Cardiac muscle cell (in vitro differentiated cells and primary cell): Measurements from ENCODE around the gene EFCAB12. TPM values are rescaled to one million over a fixed set of nuclear protein-coding genes. Genes with fewer than 3 reads are reported as not detected.

ENCODE experiments used
- DNase-seq, 2 donors: peaks; one replicate each; pipeline versions ENCODE4 v3.0.0 to v3.0.0-alpha.2; 2010 to 2017; ENCODE audit warnings: low read depth in 1 of 2, low spot score in 1 of 2
- H3K27ac ChIP-seq: fragments of 200-600 bp; sonication (generic); 2 replicates; pipeline ENCODE4 v1.5.1; 2016
- H3K27me3 ChIP-seq: fragments of 200-600 bp; sonication (generic); 2 replicates; pipeline ENCODE4 v1.6.0; 2016; ENCODE audit warnings: control low read depth
- H3K36me3 ChIP-seq: fragments of 200-600 bp; sonication (generic); 2 replicates; pipeline ENCODE4 v1.5.1; 2016; ENCODE audit warnings: control low read depth
- H3K4me1 ChIP-seq: fragments of 200-600 bp; sonication (generic); 2 replicates; pipeline ENCODE4 v1.8.1; 2017; ENCODE audit warnings: low read depth, mild to moderate bottlenecking, mixed run types
- H3K4me3 ChIP-seq: fragments of 200-600 bp; sonication (generic); 2 replicates; pipeline ENCODE4 v1.5.1; 2016; ENCODE audit warnings: mild to moderate bottlenecking
- H3K9me3 ChIP-seq: fragments of 200-600 bp; sonication (generic); 2 replicates; pipeline ENCODE4 v1.5.1; 2017; ENCODE audit warnings: low read depth, mild to moderate bottlenecking, control low read depth
- CTCF ChIP-seq: IDR thresholded peaks from 2 replicates; pipeline ENCODE4 v1.5.1; 2012; ENCODE audit warnings: low read depth, mild to moderate bottlenecking, low read length
- polyA plus RNA-seq: library from polyadenylated mRNA; unstranded; fragments of >200 nt; fragmentation: Nextera tagmentation; extraction: Ambion mirVana; gene quantifications from 2 replicates; pipeline ENCODE4 v1.2.1, GENCODE V29; 2016
- total RNA-seq: library from RNA; depleted of rRNA; stranded (reverse); fragments of >200 nt; gene quantifications from 2 replicates; pipeline ENCODE4 v1.2.3, GENCODE V29; 2016

The EFCAB12 gene
- total and polyA plus RNA-seq, 2 experiments from 2014 or later, result 0.48 to 1.7 TPM

- H3K4me3 ChIP-seq, result no peak overlapping the region
- no peak for TF ChIP-seq CTCF
- H3K36me3 ChIP-seq, result no peaks in the 10 kb centered on the region
- no peaks in the 10 kb centered on the region for H3K27me3 ChIP-seq
- H3K9me3 ChIP-seq, result no peaks in the 10 kb centered on the region
- no peak for DNase-seq
- H3K4me1 ChIP-seq, result peaks cover 11% of the 10 kb centered on the region
- no peak overlapping the region for H3K27ac ChIP-seq
Measured at GRCh38 chr3:129462361-129462968, 34.0 kb upstream of the EFCAB12 start.

GRCh38 chr3:129461461-129462146 lies 33.2 kb upstream of the EFCAB12 start:
- H3K27me3 ChIP-seq, result no peaks in the 10 kb centered on the region
- peak overlapping the region; percentile 4 for H3K27ac ChIP-seq
- TF ChIP-seq CTCF, result no peak
- peak in 1 of 2 donors; percentile 82 for DNase-seq
- H3K4me3 ChIP-seq, result no peak overlapping the region
- peaks cover 11% of the 10 kb centered on the region for H3K4me1 ChIP-seq
- H3K36me3 ChIP-seq, result no peaks in the 10 kb centered on the region
- no peaks in the 10 kb centered on the region for H3K9me3 ChIP-seq

GRCh38 chr3:129461022-129461421 lies 32.6 kb upstream of the EFCAB12 start:
- H3K36me3 ChIP-seq, result no peaks in the 10 kb centered on the region
- no peak overlapping the region for H3K27ac ChIP-seq
- H3K27me3 ChIP-seq, result no peaks in the 10 kb centered on the region
- peak in 1 of 2 donors; percentile 77 for DNase-seq
- H3K4me1 ChIP-seq, result peaks cover 11% of the 10 kb centered on the region
- no peaks in the 10 kb centered on the region for H3K9me3 ChIP-seq
- H3K4me3 ChIP-seq, result no peak overlapping the region
- TF ChIP-seq CTCF, result no peak

GRCh38 chr3:129460572-129460971 lies 32.1 kb upstream of the EFCAB12 start:
- no peaks in the 10 kb centered on the region for H3K9me3 ChIP-seq
- no peaks in the 10 kb centered on the region for H3K27me3 ChIP-seq
- TF ChIP-seq CTCF, result no peak
- DNase-seq, result no peak
- H3K27ac ChIP-seq, result no peak overlapping the region
- no peak overlapping the region for H3K4me3 ChIP-seq
- peaks cover 14% of the 10 kb centered on the region for H3K4me1 ChIP-seq
- no peaks in the 10 kb centered on the region for H3K36me3 ChIP-seq

- no peak overlapping the region for H3K4me3 ChIP-seq
- H3K4me1 ChIP-seq, result peaks cover 16% of the 10 kb centered on the region
- no peak for DNase-seq
- no peak overlapping the region for H3K27ac ChIP-seq
- TF ChIP-seq CTCF, result no peak
- H3K9me3 ChIP-seq, result no peaks in the 10 kb centered on the region
- H3K36me3 ChIP-seq, result no peaks in the 10 kb centered on the region
- no peaks in the 10 kb centered on the region for H3K27me3 ChIP-seq
Measured at GRCh38 chr3:129460155-129460554, 31.7 kb upstream of the EFCAB12 start.
